Peyer's patch (tissue), 4 donors: ENCODE data around the gene ELF2.

Source experiments
- CTCF ChIP-seq, 6 experiments: fragments of 450-650 bp in 4 of 6; fragments of 200-600 bp in 2 of 6; sonication (generic) in 1 of 6; IDR thresholded peaks; one replicate each; pipeline ENCODE4 v1.5.1; 2017 to 2019; ENCODE audit warnings: antibody characterized with exemption in 6 of 6, mild to moderate bottlenecking in 3 of 6, moderate library complexity in 1 of 6
- POLR2A ChIP-seq, 2 donors: fragments of 450-650 bp; IDR thresholded peaks; one replicate each; pipeline ENCODE4 v1.5.1; 2017; ENCODE audit warnings: antibody characterized with exemption in 2 of 2, mild to moderate bottlenecking in 2 of 2, moderate library complexity in 2 of 2

- TF ChIP-seq CTCF (IDR thresholded peaks at IDR 0.05) (no peak), POLR2A (IDR thresholded peaks at IDR 0.05) (no peak)
These were observed 24.8 kb downstream of the ELF2 start for GRCh38 chr4:139152249-139152648.
